Ishikawa (cell line): ENCODE results near the gene KLHL8.

Experiments
- CEBPB ChIP-seq: IDR thresholded peaks from 2 replicates; pipeline ENCODE4 v1.6.1; 2012
- CREB1 ChIP-seq: IDR thresholded peaks from 2 replicates; pipeline ENCODE4 v1.6.1; 2012; ENCODE audit warnings: low read depth
- EGR1 ChIP-seq: IDR thresholded peaks from 2 replicates; pipeline ENCODE4 v1.6.1; 2012
- EP300 ChIP-seq: IDR thresholded peaks from 2 replicates; pipeline ENCODE4 v1.6.1; 2012; ENCODE audit warnings: borderline replicate concordance
- FOXM1 ChIP-seq: IDR thresholded peaks from 2 replicates; pipeline ENCODE4 v1.6.1; 2012; ENCODE audit warnings: low read depth, borderline replicate concordance
- NFIC ChIP-seq: IDR thresholded peaks from 2 replicates; pipeline ENCODE4 v1.6.1; 2012
- RAD21 ChIP-seq: IDR thresholded peaks from 2 replicates; pipeline ENCODE4 v1.6.1; 2012; ENCODE audit warnings: low read depth
- TAF1 ChIP-seq: IDR thresholded peaks from 2 replicates; pipeline ENCODE4 v1.6.1; 2012; ENCODE audit warnings: low read depth, mild to moderate bottlenecking
- TCF12 ChIP-seq: IDR thresholded peaks from 2 replicates; pipeline ENCODE4 v1.6.1; 2012; ENCODE audit warnings: low read depth
- TEAD4 ChIP-seq: IDR thresholded peaks from 2 replicates; pipeline ENCODE4 v1.6.1; 2012
- YY1 ChIP-seq: IDR thresholded peaks from 2 replicates; pipeline ENCODE4 v1.6.1; 2012; ENCODE audit warnings: low read depth
- ZBTB7A ChIP-seq: IDR thresholded peaks from 2 replicates; pipeline ENCODE4 v1.6.1; 2012; ENCODE audit warnings: low read depth
- TF ChIP-seq, protein P1 (sequence below): IDR thresholded peaks from 2 replicates; pipeline ENCODE4 v1.6.1; 2012
- TF ChIP-seq, protein P2 (sequence below): IDR thresholded peaks from 2 replicates; pipeline ENCODE4 v1.6.1; 2012; ENCODE audit warnings: low read depth, mild to moderate bottlenecking
- TF ChIP-seq, protein P3 (sequence below): IDR thresholded peaks from 2 replicates; pipeline ENCODE4 v1.6.1; 2012

Gene KLHL8

GRCh38 chr4:87241336-87241735 is 20.9 kb upstream of the KLHL8 start:
- no peak for TF ChIP-seq FOXM1
- TF ChIP-seq EGR1 = no peak
- TF ChIP-seq, protein P1, sequence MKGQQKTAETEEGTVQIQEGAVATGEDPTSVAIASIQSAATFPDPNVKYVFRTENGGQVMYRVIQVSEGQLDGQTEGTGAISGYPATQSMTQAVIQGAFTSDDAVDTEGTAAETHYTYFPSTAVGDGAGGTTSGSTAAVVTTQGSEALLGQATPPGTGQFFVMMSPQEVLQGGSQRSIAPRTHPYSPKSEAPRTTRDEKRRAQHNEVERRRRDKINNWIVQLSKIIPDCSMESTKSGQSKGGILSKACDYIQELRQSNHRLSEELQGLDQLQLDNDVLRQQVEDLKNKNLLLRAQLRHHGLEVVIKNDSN = no peak
- TF ChIP-seq, protein P2, sequence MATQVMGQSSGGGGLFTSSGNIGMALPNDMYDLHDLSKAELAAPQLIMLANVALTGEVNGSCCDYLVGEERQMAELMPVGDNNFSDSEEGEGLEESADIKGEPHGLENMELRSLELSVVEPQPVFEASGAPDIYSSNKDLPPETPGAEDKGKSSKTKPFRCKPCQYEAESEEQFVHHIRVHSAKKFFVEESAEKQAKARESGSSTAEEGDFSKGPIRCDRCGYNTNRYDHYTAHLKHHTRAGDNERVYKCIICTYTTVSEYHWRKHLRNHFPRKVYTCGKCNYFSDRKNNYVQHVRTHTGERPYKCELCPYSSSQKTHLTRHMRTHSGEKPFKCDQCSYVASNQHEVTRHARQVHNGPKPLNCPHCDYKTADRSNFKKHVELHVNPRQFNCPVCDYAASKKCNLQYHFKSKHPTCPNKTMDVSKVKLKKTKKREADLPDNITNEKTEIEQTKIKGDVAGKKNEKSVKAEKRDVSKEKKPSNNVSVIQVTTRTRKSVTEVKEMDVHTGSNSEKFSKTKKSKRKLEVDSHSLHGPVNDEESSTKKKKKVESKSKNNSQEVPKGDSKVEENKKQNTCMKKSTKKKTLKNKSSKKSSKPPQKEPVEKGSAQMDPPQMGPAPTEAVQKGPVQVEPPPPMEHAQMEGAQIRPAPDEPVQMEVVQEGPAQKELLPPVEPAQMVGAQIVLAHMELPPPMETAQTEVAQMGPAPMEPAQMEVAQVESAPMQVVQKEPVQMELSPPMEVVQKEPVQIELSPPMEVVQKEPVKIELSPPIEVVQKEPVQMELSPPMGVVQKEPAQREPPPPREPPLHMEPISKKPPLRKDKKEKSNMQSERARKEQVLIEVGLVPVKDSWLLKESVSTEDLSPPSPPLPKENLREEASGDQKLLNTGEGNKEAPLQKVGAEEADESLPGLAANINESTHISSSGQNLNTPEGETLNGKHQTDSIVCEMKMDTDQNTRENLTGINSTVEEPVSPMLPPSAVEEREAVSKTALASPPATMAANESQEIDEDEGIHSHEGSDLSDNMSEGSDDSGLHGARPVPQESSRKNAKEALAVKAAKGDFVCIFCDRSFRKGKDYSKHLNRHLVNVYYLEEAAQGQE = no peak
- TF ChIP-seq YY1 = no peak
- no peak for TF ChIP-seq EP300
- no peak for TF ChIP-seq NFIC

GRCh38 chr4:87240341-87240740 is 19.9 kb upstream of the KLHL8 start:
- TF ChIP-seq YY1 (no peak), TEAD4 (no peak), TAF1 (no peak), NFIC (no peak), CREB1 (no peak), EGR1 (no peak), CEBPB (no peak)
- TF ChIP-seq, protein P1 = peak; percentile 76

- TF ChIP-seq, protein P3, sequence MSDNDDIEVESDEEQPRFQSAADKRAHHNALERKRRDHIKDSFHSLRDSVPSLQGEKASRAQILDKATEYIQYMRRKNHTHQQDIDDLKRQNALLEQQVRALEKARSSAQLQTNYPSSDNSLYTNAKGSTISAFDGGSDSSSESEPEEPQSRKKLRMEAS = no peak
- TF ChIP-seq EP300 (no peak), TAF1 (no peak), RAD21 (no peak), FOXM1 (no peak)
Measured at GRCh38 chr4:87239821-87240220, 19.4 kb upstream of the KLHL8 start.

DNA sequence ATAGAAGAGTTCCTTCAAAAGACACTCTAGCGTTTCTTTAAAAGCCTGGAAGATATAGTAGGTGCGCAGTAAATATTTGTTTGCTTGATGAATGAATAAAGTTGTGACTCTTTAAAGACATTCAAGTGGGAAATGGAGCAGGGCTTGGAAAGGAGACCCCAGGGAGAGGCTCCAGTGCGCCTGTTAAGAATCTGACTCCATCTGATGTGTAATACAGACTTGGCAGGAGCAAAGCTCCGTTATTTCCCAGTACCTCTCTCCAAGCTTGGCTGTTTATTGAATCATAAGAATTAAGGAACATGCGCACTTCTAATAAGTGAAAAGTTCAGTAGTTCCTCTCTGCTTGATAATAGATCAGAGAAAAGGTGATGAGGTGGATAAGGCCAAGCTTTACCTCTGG is 18.8 kb upstream of the KLHL8 start:
- TF ChIP-seq, protein P1 = no peak
- TF ChIP-seq TAF1 = no peak
- no peak for TF ChIP-seq YY1
- no peak for TF ChIP-seq NFIC
- no peak for TF ChIP-seq EGR1
- no peak for TF ChIP-seq CREB1
- no peak for TF ChIP-seq EP300
- no peak for TF ChIP-seq TCF12
- TF ChIP-seq FOXM1 = no peak
- TF ChIP-seq, protein P3 = no peak
- TF ChIP-seq, protein P2 = no peak
- no peak for TF ChIP-seq RAD21
- TF ChIP-seq TEAD4 = no peak
- TF ChIP-seq CEBPB = no peak
- no peak for TF ChIP-seq ZBTB7A

DNA sequence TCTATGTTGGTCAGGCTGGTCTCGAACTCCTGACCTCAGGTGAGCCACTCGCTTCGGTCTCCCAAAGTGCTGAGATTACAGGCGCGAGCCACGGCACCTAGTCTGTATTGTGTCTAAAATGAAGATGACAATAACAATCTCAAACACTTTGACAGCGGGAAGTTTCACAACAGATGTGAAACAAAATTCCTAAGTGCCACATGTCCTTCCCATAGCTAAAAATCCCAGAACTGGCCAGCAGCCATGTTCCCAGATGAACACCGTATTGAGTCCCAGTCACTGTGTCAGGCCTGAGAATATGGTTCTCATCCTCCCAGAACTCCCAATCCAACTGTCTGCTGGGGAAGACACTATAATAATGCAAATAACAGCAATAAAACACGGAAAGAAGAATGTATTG is 16.4 kb upstream of the KLHL8 start:
- TF ChIP-seq TAF1 (no peak), YY1 (no peak)
- TF ChIP-seq, protein P3 = no peak

DNA sequence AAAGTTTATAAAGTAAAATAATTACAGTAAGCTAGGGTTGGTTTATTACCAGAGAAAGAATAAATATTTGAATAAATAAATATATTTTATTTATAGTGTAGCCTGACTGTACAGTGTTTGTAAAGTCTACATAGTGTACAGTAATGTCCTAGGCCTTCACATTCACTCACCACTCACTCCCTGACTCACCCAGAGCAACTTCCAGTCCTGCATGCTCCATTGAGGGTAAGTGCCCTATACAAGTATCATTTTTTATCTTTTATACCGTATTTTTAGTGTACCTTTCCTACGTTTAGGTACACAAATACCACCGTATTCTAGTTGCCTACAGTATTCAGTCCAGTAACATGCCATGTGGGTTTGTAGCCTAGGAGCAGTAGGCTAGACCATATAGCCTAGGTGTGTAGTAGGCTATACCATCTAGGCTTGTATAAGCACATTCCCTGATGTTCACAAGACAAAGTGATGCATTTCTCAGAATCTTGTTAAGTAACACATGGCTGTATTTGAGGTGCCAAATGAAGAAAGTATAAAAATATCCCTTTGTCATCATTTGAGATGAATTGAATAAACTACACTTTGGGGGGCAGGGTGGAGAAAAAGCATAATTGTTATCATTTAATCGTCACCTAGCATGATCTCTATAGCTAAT is 14.7 kb upstream of the KLHL8 start:
- TF ChIP-seq TCF12 (no peak), FOXM1 (no peak), CEBPB (no peak), EP300 (no peak), YY1 (no peak), RAD21 (no peak), NFIC (no peak), ZBTB7A (no peak)
- TF ChIP-seq, protein P1 = no peak
- TF ChIP-seq, protein P3 = no peak; the same call in 1 of the 2 replicates
